ENCODE measurements around the gene FRG2.
"Not testable (repeated sequence)": the region's sequence is repeated elsewhere in the genome, so short reads cannot be mapped to it uniquely, and the experiment has no call there.

The FRG2 gene

DNA sequence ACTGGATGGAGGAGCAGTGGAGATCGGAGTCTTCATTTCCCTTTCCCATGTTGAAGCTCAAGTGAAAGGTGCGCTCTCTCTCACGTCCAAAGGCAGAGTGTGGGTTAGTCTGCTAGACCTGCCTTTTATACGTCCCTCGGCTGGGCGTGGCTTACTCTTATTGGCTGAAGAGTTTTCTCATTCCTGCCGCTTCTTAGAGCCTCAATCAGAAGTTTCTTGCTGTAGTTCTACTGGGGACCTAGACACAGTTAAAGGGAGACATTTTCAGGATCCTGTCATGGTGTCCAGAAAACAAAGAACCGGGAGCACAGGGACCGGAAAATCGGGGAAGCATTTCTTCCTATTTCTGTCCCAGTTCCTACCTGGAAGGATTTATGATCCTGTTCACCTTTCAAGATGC is at the start of gene FRG2:
FRG2 (minus strand) TSS at position 101 of the 400 bp plus-strand sequence; CDS start at position 49, 52 bp downstream.
- DNase-seq: not testable (repeated sequence)

DNA sequence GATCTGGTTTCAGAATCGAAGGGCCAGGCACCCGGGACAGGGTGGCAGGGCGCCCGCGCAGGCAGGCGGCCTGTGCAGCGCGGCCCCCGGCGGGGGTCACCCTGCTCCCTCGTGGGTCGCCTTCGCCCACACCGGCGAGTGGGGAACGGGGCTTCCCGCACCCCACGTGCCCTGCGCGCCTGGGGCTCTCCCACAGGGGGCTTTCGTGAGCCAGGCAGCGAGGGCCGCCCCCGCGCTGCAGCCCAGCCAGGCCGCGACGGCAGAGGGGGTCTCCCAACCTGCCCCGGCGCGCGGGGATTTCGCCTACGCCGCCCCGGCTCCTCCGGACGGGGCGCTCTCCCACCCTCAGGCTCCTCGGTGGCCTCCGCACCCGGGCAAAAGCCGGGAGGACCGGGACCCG is 41.3 kb upstream of the FRG2 start:
- not testable (repeated sequence) for DNase-seq

GRCh38 chr4:190064805-190065204 is 37.7 kb upstream of the FRG2 start:
- DNase-seq: not testable (repeated sequence)

- not testable (repeated sequence) for DNase-seq
Measured at GRCh38 chr4:190064342-190064741, 37.3 kb upstream of the FRG2 start, which contains the start of gene DBET. TSS of gene DBET (plus strand) at chr4:190064502.

GRCh38 chr4:190058997-190059396 is 31.9 kb upstream of the FRG2 start:
- DNase-seq: not testable (repeated sequence)

DNA sequence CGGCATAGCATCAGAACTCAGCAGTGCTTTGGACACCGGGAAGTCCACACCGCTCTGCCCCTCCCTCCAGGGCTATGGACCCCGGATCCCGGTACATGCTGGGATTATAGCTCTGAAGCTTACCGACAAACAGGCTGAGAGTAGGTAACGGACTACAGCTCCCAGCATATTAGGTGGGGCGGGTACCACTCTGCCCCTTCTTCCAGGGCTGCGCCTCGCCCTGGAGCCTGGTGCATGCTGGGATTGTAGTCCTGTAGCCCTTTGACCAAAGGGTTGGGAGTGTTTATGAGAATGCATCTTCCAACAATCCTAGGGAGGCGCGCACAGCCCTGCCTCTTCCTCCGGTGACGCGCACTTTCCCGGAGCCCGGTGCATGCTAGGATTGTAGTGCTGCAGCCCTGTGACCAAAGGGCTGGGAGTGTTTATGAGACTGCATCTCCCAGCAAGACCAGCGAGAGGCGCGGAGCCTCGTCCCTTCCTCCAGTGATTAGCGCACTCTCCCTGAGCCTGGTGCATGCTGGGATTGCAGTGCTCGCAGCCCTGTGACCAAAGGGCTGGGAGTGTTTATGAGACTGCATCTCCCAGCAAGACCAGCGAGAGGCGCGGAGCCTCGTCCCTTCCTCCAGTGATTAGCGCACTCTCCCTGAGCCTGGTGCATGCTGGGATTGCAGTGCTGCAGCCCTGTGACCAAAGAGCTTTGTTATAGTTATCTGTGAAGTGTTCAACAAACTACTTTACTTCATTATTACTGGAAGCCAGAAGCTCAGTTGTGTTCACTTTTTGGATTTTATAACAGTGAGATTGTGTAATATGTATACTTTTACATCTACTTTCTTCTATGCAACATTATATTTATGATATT is 22.6 kb upstream of the FRG2 start:
- not testable (repeated sequence) for DNase-seq

DNA sequence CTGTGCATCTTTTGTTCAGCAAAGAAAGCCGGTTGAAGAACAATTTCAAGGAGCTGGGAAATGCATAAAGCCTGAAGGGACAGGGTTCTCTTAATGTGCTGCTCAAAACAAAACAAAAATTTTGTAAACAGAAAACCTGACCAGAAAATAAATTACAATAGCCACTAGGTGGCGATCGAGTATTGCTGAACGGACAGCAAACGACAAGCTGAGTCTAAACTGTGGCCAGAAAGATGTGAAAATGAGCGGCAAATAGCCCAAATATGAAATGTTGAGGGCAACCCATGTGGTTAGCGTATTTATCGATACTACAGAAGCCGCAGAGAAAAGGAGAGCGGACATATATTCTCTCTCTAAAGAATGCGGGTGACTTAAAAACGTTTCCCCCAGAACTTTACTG is 20.6 kb upstream of the FRG2 start:
- not testable (repeated sequence) for DNase-seq

DNA sequence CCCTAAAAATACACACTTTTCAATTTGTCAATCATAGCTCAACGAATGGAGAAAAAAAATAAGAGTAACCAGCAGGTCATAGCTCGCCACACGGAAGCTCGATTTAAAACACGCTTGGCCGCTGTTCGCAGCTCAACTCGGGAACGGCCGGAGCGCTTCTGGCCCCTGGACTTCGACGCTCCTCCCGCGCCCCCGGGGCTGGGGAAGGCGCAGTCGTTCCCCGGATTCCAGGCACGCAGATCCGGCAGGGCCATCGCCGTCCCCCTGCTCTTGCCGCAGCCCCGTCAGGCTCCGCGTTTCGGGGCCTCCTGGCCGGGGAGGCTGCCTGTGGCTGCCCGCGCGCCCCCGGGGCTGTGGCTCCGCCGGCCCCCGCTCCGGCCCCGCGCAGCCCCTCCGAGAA is 13.8 kb upstream of the FRG2 start:
- DNase-seq: not testable (repeated sequence)

DNA sequence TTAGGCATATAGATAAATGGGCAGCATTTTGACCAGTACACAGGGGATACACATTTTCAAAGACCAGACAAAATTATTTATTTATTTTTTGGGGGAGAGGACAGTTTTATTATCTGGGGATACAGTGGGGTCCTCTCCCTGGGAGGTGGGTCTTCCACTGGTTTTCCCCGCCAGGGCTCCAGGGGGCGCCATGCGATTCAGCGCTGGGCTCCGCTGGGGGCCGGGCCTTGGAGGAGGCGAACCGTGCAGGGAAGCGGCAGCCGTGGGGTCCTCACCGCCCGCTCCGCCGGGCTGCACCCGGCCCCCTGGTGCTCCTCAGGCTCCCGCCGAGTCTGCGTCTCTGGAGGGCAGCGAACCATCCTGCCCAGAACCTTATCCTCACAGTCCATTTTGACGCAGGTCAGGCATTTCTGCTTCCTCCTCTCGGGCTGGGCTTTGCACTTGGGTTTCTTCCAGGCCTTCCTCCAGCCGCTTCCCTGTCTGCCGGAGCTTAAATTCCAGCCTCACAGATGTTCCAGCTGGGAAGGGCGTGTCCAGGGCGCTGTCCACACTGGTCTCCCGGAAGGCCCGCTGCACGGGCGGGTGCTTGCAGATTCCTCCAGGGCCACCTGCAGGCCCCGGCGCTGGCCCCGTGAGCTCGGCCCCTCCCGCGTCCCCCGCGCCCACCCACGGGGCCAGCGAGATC is 10.8 kb upstream of the FRG2 start:
- not testable (repeated sequence) for DNase-seq

GRCh38 chr4:190031264-190031663 is 4.2 kb upstream of the FRG2 start:
- not testable (repeated sequence) for DNase-seq

- DNase-seq: not testable (repeated sequence)
Measured at GRCh38 chr4:190022614-190023281, 4.3 kb downstream of the FRG2 start.

DNA sequence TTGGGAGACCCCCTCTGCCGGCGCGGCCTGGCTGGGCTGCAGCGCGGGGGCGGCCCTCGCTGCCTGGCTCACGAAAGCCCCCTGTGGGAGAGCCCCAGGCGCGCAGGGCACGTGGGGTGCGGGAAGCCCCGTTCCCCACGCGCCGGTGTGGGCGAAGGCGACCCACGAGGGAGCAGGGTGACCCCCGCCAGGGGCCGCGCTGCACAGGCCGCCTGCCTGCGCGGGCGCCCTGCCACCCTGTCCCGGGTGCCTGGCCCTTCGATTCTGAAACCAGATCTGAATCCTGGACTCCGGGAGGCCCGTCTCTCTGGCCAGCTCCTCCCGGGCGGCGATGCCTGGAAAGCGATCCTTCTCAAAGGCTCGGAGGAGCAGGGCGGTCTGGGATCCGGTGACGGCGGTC is 5.1 kb downstream of the FRG2 start:
- not testable (repeated sequence) for DNase-seq

- no peak for DNase-seq
Measured at GRCh38 chr4:190020790-190021717, 6.0 kb downstream of the FRG2 start.

DNA sequence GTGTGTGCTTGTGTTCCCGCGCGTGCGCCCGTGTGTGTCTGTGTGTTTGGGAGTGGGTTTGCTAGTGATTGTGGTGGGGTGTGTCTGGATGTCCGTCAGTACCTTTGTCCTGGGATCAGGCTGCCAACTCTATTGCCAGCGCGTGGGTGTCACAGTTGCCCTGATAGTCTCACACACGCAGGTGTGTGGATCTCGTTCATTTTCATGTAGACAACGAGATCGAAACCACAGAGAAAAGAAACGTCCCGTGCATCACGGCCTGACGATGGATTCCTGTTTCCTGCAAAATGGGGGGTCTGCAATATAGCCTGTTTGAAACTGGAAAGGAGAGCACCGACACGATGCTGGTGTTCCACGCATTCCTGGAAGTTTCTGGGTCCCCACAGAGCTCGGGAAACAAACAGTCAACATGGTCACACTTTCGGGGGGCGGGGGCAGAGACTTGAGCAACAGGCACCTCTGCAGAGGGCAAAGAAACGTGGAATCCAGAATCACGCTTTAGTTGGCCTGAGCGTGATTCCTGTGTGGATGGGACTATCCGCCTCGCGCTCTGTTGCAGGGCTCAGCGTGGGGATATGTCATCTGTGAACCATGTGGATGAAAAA is 7.1 kb downstream of the FRG2 start:
- DNase-seq: not testable (repeated sequence)

DNA sequence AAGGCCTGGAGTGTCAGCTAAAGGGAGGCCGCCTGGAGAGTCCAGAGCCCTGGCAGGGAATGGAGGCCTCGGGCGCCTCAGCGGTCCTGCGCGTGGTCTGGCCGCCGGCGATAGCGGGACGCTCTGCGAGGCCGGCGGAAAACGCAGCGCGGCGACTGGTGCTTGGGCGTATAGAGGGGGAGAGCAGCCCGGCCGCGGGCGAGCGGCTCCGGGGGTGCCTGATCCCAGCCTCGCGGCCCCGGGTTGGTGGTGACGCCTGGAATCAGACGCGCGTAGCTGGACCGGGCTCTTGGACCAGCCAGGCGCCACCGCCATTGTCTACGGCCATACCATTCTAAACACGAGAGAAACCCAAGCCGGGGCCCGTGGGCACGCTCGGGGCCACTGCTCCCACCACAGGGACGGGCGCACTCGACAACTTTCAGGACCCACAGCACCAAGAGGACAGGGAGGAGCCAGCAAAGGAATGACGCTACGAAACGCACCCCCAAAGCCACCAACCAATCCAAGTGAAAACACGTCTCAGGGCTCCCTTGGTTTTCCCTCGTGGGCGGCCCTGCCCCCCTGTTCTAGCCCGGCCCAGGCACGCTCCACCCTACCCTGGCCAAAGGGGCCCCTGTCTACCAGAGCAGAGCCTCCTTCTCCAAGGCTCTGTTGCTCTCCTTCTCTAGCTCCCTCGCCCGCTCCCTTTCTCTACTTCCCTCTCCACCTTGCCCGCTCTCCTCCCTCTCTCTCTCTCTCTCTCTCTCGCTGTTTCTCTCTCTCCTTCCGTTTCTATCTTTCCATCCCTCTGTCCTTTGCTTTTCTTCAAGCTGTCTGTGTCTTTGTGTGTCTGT is 7.8 kb downstream of the FRG2 start:
- DNase-seq: no peak

GRCh38 chr4:190018201-190018920 is 8.7 kb downstream of the FRG2 start:
- DNase-seq: no peak

- no peak for DNase-seq
Measured at GRCh38 chr4:190017357-190018200, 9.5 kb downstream of the FRG2 start.

DNA sequence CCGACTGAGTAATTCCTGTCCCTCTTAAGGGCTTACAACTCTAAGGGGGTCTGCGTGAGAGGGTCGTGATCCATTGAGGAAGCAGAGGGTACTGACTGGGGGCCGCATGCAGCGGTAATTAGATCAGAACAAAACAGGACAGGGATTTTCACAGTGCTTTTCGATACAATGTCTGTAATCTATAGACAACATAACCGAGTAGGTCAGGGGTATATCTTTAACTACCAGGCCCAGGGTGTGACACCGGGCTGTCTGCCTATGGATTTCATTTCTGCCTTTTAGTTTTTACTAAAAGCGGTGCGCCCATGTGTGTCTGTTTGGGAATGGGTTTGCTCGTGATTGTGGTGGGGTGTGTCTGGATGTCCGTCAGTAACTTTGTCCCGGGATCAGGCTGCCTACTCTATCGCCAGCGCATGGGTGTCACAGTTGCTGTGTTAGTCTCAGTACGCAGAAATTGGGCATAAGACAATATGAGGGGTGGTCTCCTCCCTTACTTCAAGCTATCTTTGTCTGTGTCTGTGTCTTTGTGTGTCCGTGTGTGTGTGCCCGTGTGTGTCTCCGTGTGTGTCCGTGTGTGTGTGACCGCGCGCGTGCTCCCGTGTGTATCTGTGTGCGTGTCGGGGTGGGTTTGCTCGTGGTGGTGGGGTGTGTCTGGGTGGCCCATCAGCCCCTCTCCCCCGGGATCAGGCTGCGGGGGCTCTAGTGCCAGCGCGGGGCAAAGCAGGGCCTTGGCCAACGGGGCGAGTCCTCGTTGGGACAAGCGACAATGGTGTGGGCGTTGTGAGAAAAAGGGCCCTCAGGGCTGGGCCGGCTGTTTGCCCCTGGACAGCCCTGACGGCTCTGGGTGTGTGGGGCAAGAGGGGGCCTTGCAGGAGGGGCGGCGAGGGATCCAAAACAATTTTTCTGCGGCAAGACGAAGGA is 10.4 kb downstream of the FRG2 start:
- no peak for DNase-seq

Measured in NCI-H2029 treated with DMSO at 0.1 percent for 48 hours (cell line).